SK-N-DZ (cell line): ENCODE measurements around the gene BLM.
"Not testable (repeated sequence)": the region's sequence is repeated elsewhere in the genome, so short reads cannot be mapped to it uniquely, and the experiment has no call there.

Source experiments
- DNase-seq: peaks from one replicate; pipeline ENCODE4 v3.0.0-alpha.2; 2015; ENCODE audit warnings: low spot score
- small RNA-seq, 2 experiments: library from RNA; depleted of rRNA; stranded (forward); fragments of <200 nt; gene quantifications; one replicate each; pipeline ENCODE3, GENCODE V24; 2014

BLM gene

GRCh38 chr15:90845201-90845949 is 128.2 kb downstream of the BLM start:
- DNase-seq, result no peak

GRCh38 chr15:90849424-90849823 is 132.3 kb downstream of the BLM start:
- DNase-seq, result not testable (repeated sequence)

GRCh38 chr15:90851114-90851513 is 134.0 kb downstream of the BLM start:
- no peak for DNase-seq

- DNase-seq, result no peak
These were observed 134.8 kb downstream of the BLM start for GRCh38 chr15:90851940-90852339.

- DNase-seq, result no peak
These were observed 138.0 kb downstream of the BLM start for GRCh38 chr15:90855139-90855538.

GRCh38 chr15:90857337-90857736 is 140.2 kb downstream of the BLM start:
- DNase-seq, result no peak

- DNase-seq, result no peak
These were observed 140.8 kb downstream of the BLM start for GRCh38 chr15:90857883-90858443.

GRCh38 chr15:90859234-90860131 is 142.3 kb downstream of the BLM start:
- DNase-seq, result no peak

- DNase-seq, result no peak
These were observed 143.3 kb downstream of the BLM start for GRCh38 chr15:90860450-90860849.

- DNase-seq, result no peak
These were observed 144.0 kb downstream of the BLM start for GRCh38 chr15:90860942-90861675.

GRCh38 chr15:90862487-90862886 is 145.3 kb downstream of the BLM start:
- no peak for DNase-seq

- no peak for DNase-seq
These were observed 146.0 kb downstream of the BLM start for GRCh38 chr15:90862964-90863778.

- no peak for DNase-seq
These were observed 146.8 kb downstream of the BLM start for GRCh38 chr15:90863987-90864386.

- no peak for DNase-seq
These were observed 147.4 kb downstream of the BLM start for GRCh38 chr15:90864507-90864906.

GRCh38 chr15:90865702-90866101 is 148.6 kb downstream of the BLM start:
- no peak for DNase-seq

Small RNAs within 50 kb of the gene (small RNA-seq; reads per million reads assigned to genes)
- gene RF00093 (0 to 0.24 reads per million in 2 experiments), gene RN7SL363P (0 reads per million in 2 experiments)
